ENCODE results near the gene SH3PXD2A.

DNA sequence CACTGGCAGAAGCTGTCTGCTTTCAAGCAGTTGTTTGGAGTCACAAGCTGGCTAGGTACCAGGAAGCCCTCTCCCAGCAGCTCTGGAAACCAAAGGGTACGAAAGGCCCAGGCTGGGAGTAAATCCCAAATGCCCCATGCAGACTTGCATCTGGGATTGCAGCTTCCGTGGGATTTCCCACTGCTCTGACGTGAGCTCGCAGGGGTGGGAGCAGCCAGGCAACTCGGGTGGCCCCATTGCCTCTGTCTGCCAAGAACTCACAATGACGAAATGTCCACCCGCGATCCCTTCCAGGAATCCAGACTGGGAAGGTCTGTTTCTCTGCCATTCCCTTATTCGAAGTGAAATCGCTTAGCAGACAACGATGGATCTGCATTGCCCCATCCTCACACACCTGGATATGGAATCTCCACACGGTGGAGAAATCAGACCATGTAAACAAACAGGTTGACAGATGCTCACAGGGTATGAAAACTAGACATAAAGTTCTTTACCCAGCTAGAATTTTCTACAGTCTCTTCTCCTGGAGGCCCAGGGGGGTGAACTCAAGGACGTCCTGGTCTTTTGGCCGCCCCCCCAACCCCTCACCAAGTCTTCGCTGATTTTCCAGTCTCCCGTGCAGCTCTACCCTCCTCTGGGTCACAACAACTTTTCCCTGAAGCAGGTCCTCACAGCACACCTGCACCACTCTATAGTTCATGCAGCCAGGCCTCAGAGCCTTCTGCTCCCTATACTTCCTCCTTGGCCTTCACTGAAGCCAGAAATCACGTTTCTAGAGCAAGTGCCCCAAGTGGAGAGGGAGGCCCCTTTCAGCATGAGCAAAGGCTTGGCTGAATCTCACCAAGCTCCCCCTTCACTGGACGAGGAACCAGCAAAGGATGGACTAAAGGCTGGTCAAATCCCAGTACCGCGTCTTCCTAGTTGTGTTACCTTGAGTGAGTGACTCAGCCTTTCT lies 20.0 kb downstream of the SH3PXD2A start:
- TF ChIP-seq CTCF (IDR thresholded peaks at IDR 0.05) (no peak), POLR2A (IDR thresholded peaks at IDR 0.05) (no peak)
